Adrenal gland (tissue), 5 donors: Measurements from ENCODE around the gene SLIT3.

Source experiments
- CTCF ChIP-seq, 6 experiments: fragments of 450-650 bp in 4 of 6; fragments of 200-600 bp in 2 of 6; sonication (generic) in 1 of 6; IDR thresholded peaks; 1 replicate in 5 of 6; 2 replicates in 1 of 6; pipeline versions ENCODE4 v1.5.1 to v1.8.0; 2016 to 2021; ENCODE audit warnings: antibody characterized with exemption in 6 of 6, mild to moderate bottlenecking in 2 of 6, moderate library complexity in 1 of 6
- POLR2A ChIP-seq, 2 donors: fragments of 450-650 bp; IDR thresholded peaks; one replicate each; pipeline ENCODE4 v1.6.1; 2017; ENCODE audit warnings: antibody characterized with exemption in 2 of 2, mild to moderate bottlenecking in 2 of 2, moderate library complexity in 1 of 2
- donor health status: DM: no; HTN: no; CAD: no.

DNA sequence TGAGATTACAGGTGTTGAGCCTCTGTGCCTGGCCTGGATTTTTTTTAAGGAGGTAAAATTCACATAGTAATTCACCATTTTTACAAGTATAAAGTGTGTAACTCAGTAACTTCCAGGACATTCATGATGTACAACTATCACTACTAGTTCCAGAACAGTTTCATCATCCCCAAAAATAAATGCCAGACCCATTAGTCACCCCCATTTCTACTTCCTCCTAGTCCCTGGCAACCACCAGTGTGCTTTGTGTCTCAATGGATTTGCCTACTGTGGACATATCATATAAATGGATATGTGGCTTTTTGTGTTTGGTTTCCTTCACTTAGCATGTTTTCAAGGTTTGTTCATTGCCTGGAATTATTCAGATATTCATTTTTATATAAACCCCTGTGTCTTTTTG, 649.3 kb downstream of the SLIT3 start:
- TF ChIP-seq POLR2A (IDR thresholded peaks at IDR 0.05) (no peak), CTCF (IDR thresholded peaks at IDR 0.05) (no peak)
